Activated CD4-positive, alpha-beta T cell treated with anti-CD3 and anti-CD28 coated beads for 4 hours (primary cell): Measurements from ENCODE around the gene FAM216A.
"Not testable (repeated sequence)": the region's sequence is repeated elsewhere in the genome, so short reads cannot be mapped to it uniquely, and the experiment has no call there.

ENCODE experiments used
- DNase-seq, 2 donors: peaks; one replicate each; pipeline ENCODE4 v3.0.0-alpha.2; 2020

The FAM216A gene

GRCh38 chr12:110468214-110469048, at the start of gene FAM216A, which contains the start of gene GPN3:
Gene FAM216A, plus strand, starts transcription at chr12:110468845. Its CDS starts 31 bp downstream, at chr12:110468876.
Gene GPN3, minus strand, starts transcription at chr12:110468257. Its CDS starts 54 bp downstream, at chr12:110468203.
- DNase-seq: peak; percentile 93 to 95

GRCh38 chr12:110420644-110421043, 48.0 kb upstream of the FAM216A start:
- not testable (repeated sequence) for DNase-seq

GRCh38 chr12:110421159-110421661, 47.4 kb upstream of the FAM216A start:
- DNase-seq: no peak

- no peak for DNase-seq
Measured at GRCh38 chr12:110421701-110422100, 46.9 kb upstream of the FAM216A start.

- no peak for DNase-seq
Measured at GRCh38 chr12:110424237-110424636, 44.4 kb upstream of the FAM216A start.

- no peak for DNase-seq
Measured at GRCh38 chr12:110426406-110426805, 42.2 kb upstream of the FAM216A start.

- DNase-seq: not testable (repeated sequence)
Measured at GRCh38 chr12:110429676-110430075, 39.0 kb upstream of the FAM216A start.

GRCh38 chr12:110431957-110432587, 36.6 kb upstream of the FAM216A start:
- no peak for DNase-seq

- DNase-seq: no peak
Measured at GRCh38 chr12:110436231-110436630, 32.4 kb upstream of the FAM216A start.

GRCh38 chr12:110444455-110444854, 24.2 kb upstream of the FAM216A start:
- DNase-seq: no peak

GRCh38 chr12:110449799-110450497, 18.7 kb upstream of the FAM216A start, which contains the start of gene ARPC3:
Gene ARPC3, minus strand, starts transcription at chr12:110450337. Its CDS starts 77 bp downstream, at chr12:110450260.
- DNase-seq: peak; percentile 92 to 94

- no peak for DNase-seq
Measured at GRCh38 chr12:110451263-110451662, 17.4 kb upstream of the FAM216A start.

GRCh38 chr12:110453569-110454296, 14.9 kb upstream of the FAM216A start:
- no peak for DNase-seq

- no peak for DNase-seq
Measured at GRCh38 chr12:110458756-110459155, 9.9 kb upstream of the FAM216A start.

- DNase-seq: not testable (repeated sequence)
Measured at GRCh38 chr12:110461189-110461588, 7.5 kb upstream of the FAM216A start.

GRCh38 chr12:110465024-110465423, 3.6 kb upstream of the FAM216A start:
- no peak for DNase-seq

- not testable (repeated sequence) for DNase-seq
Measured at GRCh38 chr12:110465765-110466164, 2.9 kb upstream of the FAM216A start.

- no peak for DNase-seq
Measured at GRCh38 chr12:110466791-110467190, 1.9 kb upstream of the FAM216A start.

- no peak for DNase-seq
Measured at GRCh38 chr12:110467847-110468213, 815 bp upstream of the FAM216A start.

GRCh38 chr12:110475426-110475825, 6.8 kb downstream of the FAM216A start:
- no peak for DNase-seq

- DNase-seq: no peak
Measured at GRCh38 chr12:110498984-110499706, 30.5 kb downstream of the FAM216A start.

GRCh38 chr12:110501399-110501751, 32.7 kb downstream of the FAM216A start:
- no peak for DNase-seq
